ENCODE measurements around the gene ELMOD3. TPM values are rescaled to one million over a fixed set of nuclear protein-coding genes. Genes with fewer than 3 reads are reported as not detected.

The ELMOD3 gene
- total and polyA plus RNA-seq, 2 experiments from 2014 or later = 15.3 to 23.8 TPM

DNA sequence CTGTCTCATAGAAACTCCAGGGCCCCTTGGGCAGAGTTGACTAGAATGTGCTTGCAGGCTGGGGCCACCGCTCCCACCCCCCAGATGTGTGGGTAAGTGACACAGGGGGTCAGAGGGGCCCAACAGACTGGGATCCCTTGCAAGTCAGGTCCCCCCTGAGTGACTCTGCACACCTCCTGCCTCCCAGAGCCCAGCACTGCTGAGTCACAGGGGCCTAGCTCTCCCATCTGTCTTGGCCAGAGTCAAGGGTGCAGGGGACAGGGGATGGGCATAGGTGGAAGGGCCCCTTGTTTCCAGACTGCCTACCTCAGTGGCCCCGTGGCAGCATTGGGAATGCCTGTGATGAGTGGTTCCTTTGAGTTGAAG is 75.3 kb downstream of the ELMOD3 start:
- in situ Hi-C loops (cut with MboI) = no loop called here
- H2AFZ ChIP-seq = no peak overlapping the region
- 73 to 83% methylated on average over 2 of the region's 2 CpGs for WGBS, 2 experiments (ENCODE audit: low coverage in 1 of 2, low lambda C conversion rate in 2 of 2, missing lambda C conversion rate in 2 of 2)
- no peaks in the 10 kb centered on the region for H3K36me3 ChIP-seq (ENCODE audit: low read depth)
- TF ChIP-seq EZH2 (IDR thresholded peaks at IDR 0.05; ENCODE audit: insufficient read depth, poor library complexity, severe bottlenecking) = no peak
- TF ChIP-seq EZH2phosphoT487 (IDR thresholded peaks at IDR 0.05; ENCODE audit: insufficient read depth, low read depth) = no peak
- DNase-seq = no peak
- no peaks in the 10 kb centered on the region for H3K4me1 ChIP-seq (ENCODE audit: insufficient read depth)
- H3K4me2 ChIP-seq (ENCODE audit: unreplicated experiment) = no peak overlapping the region
- H3K79me2 ChIP-seq (ENCODE audit: insufficient read depth) = no peaks in the 10 kb centered on the region
- no peaks in the 10 kb centered on the region for H4K20me1 ChIP-seq (ENCODE audit: insufficient read depth)
- no peak overlapping the region for H3K9ac ChIP-seq
- H3K27me3 ChIP-seq (replicated peaks; ENCODE audit: insufficient read depth) = no peaks in the 10 kb centered on the region
- no peak overlapping the region for H3K27ac ChIP-seq
- no peaks in the 10 kb centered on the region for H3F3A ChIP-seq (ENCODE audit: insufficient read depth)
- no peak overlapping the region for H3K4me3 ChIP-seq
- no peaks in the 10 kb centered on the region for H3K9me3 ChIP-seq (ENCODE audit: low read depth)
- H3K9me2 ChIP-seq (ENCODE audit: insufficient read depth) = no peaks in the 10 kb centered on the region

GRCh38 chr2:85430752-85431569 is 76.4 kb downstream of the ELMOD3 start:
- 89% methylated on average over 10 to 16 of the region's 16 CpGs for WGBS, 2 experiments (ENCODE audit: low coverage in 1 of 2, low lambda C conversion rate in 2 of 2, missing lambda C conversion rate in 2 of 2)
- no peaks in the 10 kb centered on the region for H3K27me3 ChIP-seq (replicated peaks; ENCODE audit: insufficient read depth)
- H3F3A ChIP-seq (ENCODE audit: insufficient read depth) = no peaks in the 10 kb centered on the region
- DNase-seq = no peak
- no peaks in the 10 kb centered on the region for H3K36me3 ChIP-seq (ENCODE audit: low read depth)
- no peak overlapping the region for H3K4me2 ChIP-seq (ENCODE audit: unreplicated experiment)
- no peak overlapping the region for H3K27ac ChIP-seq
- H3K9me2 ChIP-seq (ENCODE audit: insufficient read depth) = no peaks in the 10 kb centered on the region
- no peak overlapping the region for H3K4me3 ChIP-seq
- TF ChIP-seq EZH2 (IDR thresholded peaks at IDR 0.05; ENCODE audit: insufficient read depth, poor library complexity, severe bottlenecking) (no peak), EZH2phosphoT487 (IDR thresholded peaks at IDR 0.05; ENCODE audit: insufficient read depth, low read depth) (no peak)
- H3K79me2 ChIP-seq (ENCODE audit: insufficient read depth) = no peaks in the 10 kb centered on the region
- no peak overlapping the region for H3K9ac ChIP-seq
- H4K20me1 ChIP-seq (ENCODE audit: insufficient read depth) = no peaks in the 10 kb centered on the region
- H2AFZ ChIP-seq = no peak overlapping the region
- no peaks in the 10 kb centered on the region for H3K9me3 ChIP-seq (ENCODE audit: low read depth)
- in situ Hi-C loops (cut with MboI) = no loop called here
- no peaks in the 10 kb centered on the region for H3K4me1 ChIP-seq (ENCODE audit: insufficient read depth)

- Histone ChIP-seq H3K79me2 (ENCODE audit: insufficient read depth) (no peaks in the 10 kb centered on the region), H3K4me1 (ENCODE audit: insufficient read depth) (no peaks in the 10 kb centered on the region), H3K36me3 (ENCODE audit: low read depth) (no peaks in the 10 kb centered on the region), H3K9me3 (ENCODE audit: low read depth) (no peaks in the 10 kb centered on the region), H3K4me2 (ENCODE audit: unreplicated experiment) (no peak overlapping the region), H3K27me3 (replicated peaks; ENCODE audit: insufficient read depth) (no peaks in the 10 kb centered on the region), H2AFZ (no peak overlapping the region), H4K20me1 (ENCODE audit: insufficient read depth) (no peaks in the 10 kb centered on the region), H3K9me2 (ENCODE audit: insufficient read depth) (no peaks in the 10 kb centered on the region), H3K4me3 (no peak overlapping the region), H3F3A (ENCODE audit: insufficient read depth) (no peaks in the 10 kb centered on the region; the same call in 1 of the 2 replicates), H3K27ac (no peak overlapping the region), H3K9ac (no peak overlapping the region)
- no peak for TF ChIP-seq EZH2phosphoT487 (IDR thresholded peaks at IDR 0.05; ENCODE audit: insufficient read depth, low read depth)
- TF ChIP-seq EZH2 (IDR thresholded peaks at IDR 0.05; ENCODE audit: insufficient read depth, poor library complexity, severe bottlenecking) = no peak
- DNase-seq = no peak
- 83 to 84% methylated on average over 10 of the region's 10 CpGs for WGBS, 2 experiments (ENCODE audit: low coverage in 1 of 2, low lambda C conversion rate in 2 of 2, missing lambda C conversion rate in 2 of 2)
- in situ Hi-C loops (cut with MboI) = no loop called here
Measured at GRCh38 chr2:85431570-85432205, 77.1 kb downstream of the ELMOD3 start.

- Histone ChIP-seq H3K4me1 (ENCODE audit: insufficient read depth) (peaks cover 9% of the 10 kb centered on the region), H3K4me3 (no peak overlapping the region), H3K27ac (no peak overlapping the region), H4K20me1 (ENCODE audit: insufficient read depth) (no peaks in the 10 kb centered on the region), H3K9me3 (ENCODE audit: low read depth) (no peaks in the 10 kb centered on the region), H3K9me2 (ENCODE audit: insufficient read depth) (no peaks in the 10 kb centered on the region), H3K27me3 (replicated peaks; ENCODE audit: insufficient read depth) (no peaks in the 10 kb centered on the region), H2AFZ (no peak overlapping the region), H3K79me2 (ENCODE audit: insufficient read depth) (no peaks in the 10 kb centered on the region), H3K9ac (no peak overlapping the region), H3F3A (ENCODE audit: insufficient read depth) (peaks cover 8% of the 10 kb centered on the region; the same call in 1 of the 2 replicates), H3K36me3 (ENCODE audit: low read depth) (no peaks in the 10 kb centered on the region), H3K4me2 (ENCODE audit: unreplicated experiment) (no peak overlapping the region)
- WGBS, 2 experiments (ENCODE audit: low coverage in 1 of 2, low lambda C conversion rate in 2 of 2, missing lambda C conversion rate in 2 of 2) = 23 to 33% methylated on average over 5 to 6 of the region's 6 CpGs
- TF ChIP-seq EZH2phosphoT487 (IDR thresholded peaks at IDR 0.05; ENCODE audit: insufficient read depth, low read depth) = no peak
- no peak for TF ChIP-seq EZH2 (IDR thresholded peaks at IDR 0.05; ENCODE audit: insufficient read depth, poor library complexity, severe bottlenecking)
- in situ Hi-C loops (cut with MboI) = no loop called here
- peak; percentile 95 for DNase-seq
Measured at GRCh38 chr2:85433511-85434089, 79.0 kb downstream of the ELMOD3 start.

Data from GM23248 (cell line).